Activated CD4-positive, alpha-beta memory T cell treated with anti-CD3 and anti-CD28 coated beads, Interleukin-2, amount 10 ng/mL, durations not matched to agents 7 days and 5 days (primary cell): Measurements from ENCODE around the gene INPP4B. TPM values are rescaled to one million over a fixed set of nuclear protein-coding genes. Genes with fewer than 3 reads are reported as not detected.

Source experiments
- CTCF ChIA-PET: fragments of 350-600 bp; sonication (Branson Sonifier 250); formaldehyde crosslinking; loops from one replicate; lab custom pipeline; 2021; ENCODE audit warnings: antibody characterized with exemption, inconsistent platforms; lab: Charles Lee
- POLR2A ChIA-PET: fragments of 350-600 bp; sonication (Branson Sonifier 250); formaldehyde crosslinking; loops from one replicate; lab custom pipeline; 2021; ENCODE audit warnings: antibody characterized with exemption; lab: Charles Lee
- DNase-seq: peaks from one replicate; pipeline ENCODE4 v3.0.0-alpha.2; 2020
- H3K27ac Mint-ChIP-seq: one replicate; pipeline ENCODE4 v1.8.0; 2021; ENCODE audit warnings: mild to moderate bottlenecking, mixed read lengths
- H3K27me3 Mint-ChIP-seq: one replicate; pipeline ENCODE4 v1.8.0; 2021; ENCODE audit warnings: mixed read lengths
- H3K36me3 Mint-ChIP-seq: one replicate; pipeline ENCODE4 v1.8.0; 2021; ENCODE audit warnings: low read depth, mixed read lengths
- H3K4me1 Mint-ChIP-seq: one replicate; pipeline ENCODE4 v1.8.0; 2021; ENCODE audit warnings: mixed read lengths
- H3K4me3 Mint-ChIP-seq: one replicate; pipeline ENCODE4 v1.8.0; 2021; ENCODE audit warnings: mild to moderate bottlenecking, mixed read lengths
- H3K9me3 Mint-ChIP-seq: one replicate; pipeline ENCODE4 v1.8.0; 2021; ENCODE audit warnings: mixed read lengths
- total RNA-seq, 2 experiments: library from RNA; stranded (reverse); gene quantifications; one replicate each; pipeline ENCODE4 v1.2.3, GENCODE V29; 2021

The INPP4B gene
- total RNA-seq, 2 experiments from 2014 or later: 44.6 to 46.9 TPM

DNA sequence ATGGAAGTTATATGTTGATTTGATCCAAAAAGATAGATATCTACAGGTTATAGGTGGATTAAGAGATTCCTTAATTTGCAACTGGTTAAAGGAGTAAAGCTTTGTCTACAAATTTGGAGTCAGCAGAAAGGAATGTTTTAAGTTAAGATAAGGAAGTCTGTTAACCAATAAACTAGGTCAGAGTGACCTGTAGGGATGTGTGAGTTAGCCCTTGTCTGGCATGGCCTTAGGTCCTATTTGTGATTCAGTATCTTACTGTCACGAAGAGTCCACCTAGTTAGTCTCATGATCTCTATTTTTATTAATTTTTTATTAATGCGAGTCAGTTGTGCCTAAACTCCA is 230.8 kb downstream of the INPP4B start:
- Mint-ChIP-seq H3K36me3 (peaks cover 26% of the 10 kb centered on the region), H3K27me3 (no peaks in the 10 kb centered on the region), H3K4me1 (peaks cover 7% of the 10 kb centered on the region), H3K27ac (no peak overlapping the region), H3K4me3 (no peak overlapping the region), H3K9me3 (peaks cover 19% of the 10 kb centered on the region)
- CTCF ChIA-PET: interaction anchor here (0.6 kb wide), 1 partner anchor 332 kb away, joined by 3 read pairs; no protein-coding TSS in a partner anchor
- no peak for DNase-seq
- POLR2A ChIA-PET: no interaction called here

DNA sequence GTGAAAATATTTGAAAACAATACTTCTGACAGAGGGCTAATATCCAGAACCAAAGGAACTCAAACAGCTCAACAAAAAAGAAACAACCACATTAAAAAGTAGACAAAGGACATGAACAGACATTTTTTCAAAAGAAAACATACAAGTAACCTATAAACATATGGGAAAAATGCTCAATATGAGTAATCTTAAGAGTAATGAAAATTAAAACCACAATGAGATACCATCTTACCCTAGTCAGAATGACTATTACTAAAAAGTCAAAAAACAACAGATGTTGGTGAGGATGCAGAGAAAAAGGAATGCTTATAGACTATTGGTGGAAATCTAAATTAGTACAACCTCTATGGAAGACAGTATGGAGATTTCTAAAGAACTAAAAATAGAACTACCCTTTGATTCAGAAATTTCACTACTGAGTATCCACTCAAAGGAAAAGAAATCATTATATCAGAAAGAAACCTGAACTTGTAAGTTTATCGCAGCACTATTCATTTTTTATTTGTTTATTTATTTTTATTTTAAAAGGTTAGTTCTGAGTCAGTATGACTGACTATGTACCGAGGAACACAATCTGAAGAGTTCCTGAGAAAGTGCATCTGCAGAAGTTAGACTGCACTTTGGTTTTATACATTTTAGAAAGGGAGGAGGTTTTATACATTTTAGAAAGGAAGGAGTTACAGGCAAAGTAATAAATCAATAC is 231.3 kb downstream of the INPP4B start:
- ChIA-PET POLR2A (no interaction called here), CTCF (interaction anchor here (0.6 kb wide), 1 partner anchor 331 kb away, joined by 3 read pairs; no protein-coding TSS in a partner anchor)
- H3K36me3 Mint-ChIP-seq: peaks cover 26% of the 10 kb centered on the region
- no peak overlapping the region for H3K4me3 Mint-ChIP-seq
- peaks cover 14% of the 10 kb centered on the region for H3K9me3 Mint-ChIP-seq
- DNase-seq: no peak
- H3K4me1 Mint-ChIP-seq: peaks cover 7% of the 10 kb centered on the region
- H3K27me3 Mint-ChIP-seq: no peaks in the 10 kb centered on the region
- no peak overlapping the region for H3K27ac Mint-ChIP-seq

DNA sequence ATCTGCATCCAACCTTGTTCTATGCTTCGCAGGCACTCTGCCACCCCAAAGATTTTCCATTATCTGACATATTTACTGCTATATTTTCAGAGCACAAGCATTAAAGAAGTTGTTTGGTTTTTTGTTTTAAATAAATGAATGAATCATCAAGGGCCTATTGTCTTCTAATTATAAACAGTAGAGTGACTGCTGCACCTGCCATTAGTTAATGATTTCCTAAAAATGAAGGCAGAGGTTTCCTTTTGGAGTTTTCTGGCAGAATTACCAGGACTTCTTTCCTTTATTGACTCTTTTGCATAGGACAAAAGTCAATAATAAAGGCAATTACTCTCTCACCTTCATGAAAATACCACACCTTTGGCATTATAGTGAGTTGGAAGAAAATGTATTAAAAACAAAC is 238.1 kb downstream of the INPP4B start:
- Mint-ChIP-seq H3K27me3 (no peaks in the 10 kb centered on the region), H3K27ac (no peak overlapping the region), H3K4me1 (no peaks in the 10 kb centered on the region), H3K4me3 (no peak overlapping the region), H3K36me3 (peaks cover 20% of the 10 kb centered on the region), H3K9me3 (peaks cover 30% of the 10 kb centered on the region)
- ChIA-PET POLR2A (no interaction called here), CTCF (no interaction called here)
- DNase-seq: no peak

DNA sequence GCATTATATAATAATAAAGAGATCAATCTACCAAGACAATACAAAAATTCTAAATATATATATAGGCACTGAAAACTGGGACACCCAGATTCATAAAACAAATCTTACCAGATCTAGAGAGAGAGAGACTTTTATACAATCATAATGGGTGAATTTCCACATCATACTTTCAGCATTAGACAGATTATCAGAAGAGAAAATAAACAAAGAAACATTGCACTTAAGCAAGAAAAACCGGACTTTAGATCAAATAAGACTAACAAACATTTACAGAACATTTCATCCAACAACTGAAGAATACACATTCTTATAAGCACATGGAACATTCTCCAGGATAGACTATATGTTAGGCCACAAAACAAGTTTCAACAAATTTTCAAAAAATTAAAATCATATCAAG is 245.1 kb downstream of the INPP4B start:
- Mint-ChIP-seq H3K4me3 (no peak overlapping the region), H3K4me1 (no peaks in the 10 kb centered on the region), H3K27me3 (no peaks in the 10 kb centered on the region), H3K27ac (no peak overlapping the region), H3K9me3 (peaks cover 34% of the 10 kb centered on the region), H3K36me3 (peaks cover 44% of the 10 kb centered on the region)
- ChIA-PET CTCF (no interaction called here), POLR2A (no interaction called here)
- no peak for DNase-seq

DNA sequence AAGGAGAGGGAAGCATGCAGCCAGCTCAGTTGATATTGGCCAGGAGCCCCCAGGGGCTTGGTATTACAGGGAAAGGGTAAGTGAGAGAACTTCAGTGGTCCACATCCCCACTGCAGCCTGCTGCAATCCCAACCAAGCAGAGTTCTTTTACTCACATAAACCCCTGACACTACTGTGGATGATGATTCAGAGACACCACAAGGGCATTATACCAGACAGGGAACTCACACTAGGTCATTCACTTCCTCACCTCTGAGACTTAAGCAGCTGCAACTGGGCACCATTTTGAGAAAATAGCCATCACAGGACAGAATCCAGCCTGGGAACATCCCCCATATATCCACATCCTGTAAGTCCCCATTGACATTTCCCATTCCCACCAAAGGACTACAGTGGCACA is 248.0 kb downstream of the INPP4B start:
- no peaks in the 10 kb centered on the region for H3K4me1 Mint-ChIP-seq
- no peak for DNase-seq
- H3K4me3 Mint-ChIP-seq: no peak overlapping the region
- peaks cover 49% of the 10 kb centered on the region for H3K36me3 Mint-ChIP-seq
- no peak overlapping the region for H3K27ac Mint-ChIP-seq
- POLR2A ChIA-PET: no interaction called here
- CTCF ChIA-PET: no interaction called here
- H3K27me3 Mint-ChIP-seq: no peaks in the 10 kb centered on the region
- peaks cover 18% of the 10 kb centered on the region for H3K9me3 Mint-ChIP-seq

DNA sequence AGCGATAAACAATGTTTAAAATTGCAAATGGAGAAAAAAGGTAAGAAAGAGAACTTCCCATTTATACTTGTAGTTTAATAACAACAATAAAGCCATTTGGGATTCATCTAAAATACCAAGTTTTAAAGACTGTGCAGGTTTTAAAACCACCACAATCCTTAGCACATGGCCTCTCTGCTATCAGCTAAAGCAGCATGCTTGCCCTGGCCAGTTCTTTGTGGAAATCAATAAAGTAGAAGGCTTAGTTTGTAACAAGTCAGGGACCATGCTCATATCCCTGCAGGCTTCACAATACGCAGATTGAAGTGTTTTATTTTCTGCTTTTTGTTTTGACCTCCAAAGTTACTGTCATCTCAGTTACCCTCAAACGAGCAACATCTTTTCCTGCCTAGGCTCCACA is 249.5 kb downstream of the INPP4B start:
- no peak overlapping the region for H3K27ac Mint-ChIP-seq
- POLR2A ChIA-PET: no interaction called here
- peaks cover 47% of the 10 kb centered on the region for H3K36me3 Mint-ChIP-seq
- peaks cover 6% of the 10 kb centered on the region for H3K9me3 Mint-ChIP-seq
- no peaks in the 10 kb centered on the region for H3K27me3 Mint-ChIP-seq
- DNase-seq: no peak
- CTCF ChIA-PET: no interaction called here
- no peaks in the 10 kb centered on the region for H3K4me1 Mint-ChIP-seq
- no peak overlapping the region for H3K4me3 Mint-ChIP-seq

DNA sequence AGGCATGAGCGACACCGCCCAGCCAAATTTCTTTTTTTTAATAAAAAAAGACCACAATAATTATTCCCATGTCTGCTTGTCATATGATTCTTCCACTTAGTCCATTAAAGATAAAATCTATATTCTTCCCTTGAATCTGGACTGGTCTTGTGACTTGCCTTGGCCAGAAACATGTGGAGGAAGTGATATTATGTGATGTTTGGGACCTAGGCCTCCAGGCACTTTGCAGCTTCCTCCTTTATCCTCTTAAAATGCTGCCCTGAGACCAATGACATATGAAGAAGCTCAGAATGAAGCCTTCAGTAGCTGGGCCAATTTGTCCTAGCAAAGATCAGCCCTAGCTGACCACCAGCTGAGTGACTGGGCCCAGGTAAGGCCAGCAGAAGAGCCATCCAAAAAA is 250.0 kb downstream of the INPP4B start:
- H3K4me1 Mint-ChIP-seq: no peaks in the 10 kb centered on the region
- peaks cover 49% of the 10 kb centered on the region for H3K36me3 Mint-ChIP-seq
- CTCF ChIA-PET: no interaction called here
- H3K9me3 Mint-ChIP-seq: peaks cover 6% of the 10 kb centered on the region
- H3K27me3 Mint-ChIP-seq: no peaks in the 10 kb centered on the region
- no peak overlapping the region for H3K4me3 Mint-ChIP-seq
- POLR2A ChIA-PET: no interaction called here
- DNase-seq: no peak
- no peak overlapping the region for H3K27ac Mint-ChIP-seq

DNA sequence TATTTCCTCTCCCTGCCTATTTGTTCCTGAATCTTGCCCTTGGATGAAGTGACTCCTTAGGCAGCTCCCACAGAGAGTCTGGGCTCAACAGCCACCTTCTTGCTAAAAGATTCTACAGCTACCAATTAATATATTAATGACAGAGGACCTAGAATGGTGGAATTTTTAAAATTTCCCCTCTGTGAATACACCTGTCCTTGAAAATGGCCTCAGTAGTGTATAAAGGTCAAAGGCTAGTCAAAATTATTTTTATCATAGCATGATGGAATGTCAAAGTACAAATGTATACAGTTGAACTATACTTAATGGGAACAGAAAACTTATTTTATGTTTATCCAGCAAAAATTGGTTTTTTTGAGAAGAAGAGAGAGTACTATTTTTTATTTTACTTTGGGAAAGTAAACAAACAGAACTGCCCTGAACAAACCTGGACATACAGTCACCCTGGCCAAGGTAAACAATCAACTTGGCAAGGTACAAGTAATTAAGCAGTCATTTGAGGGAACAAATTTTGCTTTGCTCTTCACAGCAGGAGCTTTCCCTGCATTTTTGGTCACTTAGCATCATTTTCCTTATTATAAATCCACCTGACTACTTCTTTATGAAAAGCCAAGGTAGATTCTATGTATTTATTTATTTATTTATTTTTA is 250.8 kb downstream of the INPP4B start:
- no peak for DNase-seq
- Mint-ChIP-seq H3K36me3 (peaks cover 42% of the 10 kb centered on the region), H3K27ac (no peak overlapping the region), H3K4me3 (no peak overlapping the region), H3K4me1 (no peaks in the 10 kb centered on the region), H3K9me3 (peaks cover 4% of the 10 kb centered on the region), H3K27me3 (no peaks in the 10 kb centered on the region)
- CTCF ChIA-PET: no interaction called here
- POLR2A ChIA-PET: no interaction called here

DNA sequence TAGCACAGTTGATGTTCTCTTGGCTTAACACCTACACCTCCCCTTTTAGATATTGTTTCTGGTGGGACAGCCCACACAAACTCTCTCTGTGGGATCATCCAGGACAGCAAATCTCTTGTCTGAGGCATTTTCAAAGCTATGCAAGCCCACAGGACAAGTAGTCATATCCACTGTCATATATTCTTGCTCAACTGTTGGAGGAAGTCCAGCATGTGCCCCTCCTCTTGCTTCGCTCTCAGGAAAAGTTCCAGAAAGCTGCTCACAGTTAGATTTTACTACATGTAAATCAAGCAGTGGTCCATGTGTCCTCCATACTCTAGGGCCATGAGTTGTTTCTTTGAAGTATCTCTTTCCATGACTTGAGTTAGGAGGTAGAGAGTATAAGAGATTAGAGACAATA is 260.7 kb downstream of the INPP4B start:
- no peaks in the 10 kb centered on the region for H3K27me3 Mint-ChIP-seq
- ChIA-PET CTCF (no interaction called here), POLR2A (no interaction called here)
- H3K27ac Mint-ChIP-seq: no peak overlapping the region
- DNase-seq: no peak
- no peaks in the 10 kb centered on the region for H3K4me1 Mint-ChIP-seq
- H3K9me3 Mint-ChIP-seq: peaks cover 7% of the 10 kb centered on the region
- H3K4me3 Mint-ChIP-seq: no peak overlapping the region
- peaks cover 52% of the 10 kb centered on the region for H3K36me3 Mint-ChIP-seq

DNA sequence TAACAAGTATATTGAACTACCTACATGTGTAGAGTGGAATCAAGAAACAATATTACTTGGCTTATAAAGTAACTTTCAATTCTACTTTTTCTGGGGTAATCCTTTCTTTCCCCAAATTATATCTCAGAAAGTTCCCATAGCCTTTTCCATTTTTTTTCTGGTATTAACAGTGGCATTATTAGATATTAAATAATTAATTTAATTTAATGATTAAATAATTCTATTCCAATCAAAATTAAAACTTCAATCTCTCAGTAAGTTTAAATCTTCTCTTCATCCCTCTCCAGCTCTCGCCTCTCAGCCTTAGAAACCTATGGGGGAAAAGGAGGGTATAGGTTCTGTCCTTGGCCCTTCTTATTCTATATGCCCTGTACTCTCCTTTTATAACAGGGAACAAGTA is 262.4 kb downstream of the INPP4B start:
- ChIA-PET CTCF (no interaction called here), POLR2A (no interaction called here)
- no peak overlapping the region for H3K27ac Mint-ChIP-seq
- H3K9me3 Mint-ChIP-seq: peaks cover 5% of the 10 kb centered on the region
- no peaks in the 10 kb centered on the region for H3K27me3 Mint-ChIP-seq
- no peak for DNase-seq
- H3K36me3 Mint-ChIP-seq: peaks cover 39% of the 10 kb centered on the region
- no peak overlapping the region for H3K4me3 Mint-ChIP-seq
- no peaks in the 10 kb centered on the region for H3K4me1 Mint-ChIP-seq

DNA sequence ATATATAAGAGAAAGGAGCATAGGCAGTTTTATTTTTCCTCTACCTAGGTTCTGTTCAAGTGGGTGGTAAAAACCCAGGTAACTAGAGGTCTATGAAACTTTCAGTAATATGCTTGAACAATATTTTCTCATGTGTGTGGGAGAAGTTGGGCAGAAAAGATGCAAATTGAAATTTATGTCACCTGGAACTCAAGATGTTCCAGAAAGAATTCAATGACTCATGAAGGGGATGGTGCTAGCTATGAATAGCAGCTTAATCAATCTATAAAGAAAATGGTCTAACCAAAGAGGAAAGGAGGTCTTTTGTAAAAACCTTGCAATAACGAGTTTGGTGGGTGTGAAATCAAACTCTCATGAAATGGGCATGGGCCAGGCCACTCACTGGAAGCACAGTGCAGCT is 263.8 kb downstream of the INPP4B start:
- Mint-ChIP-seq H3K4me3 (no peak overlapping the region), H3K27me3 (no peaks in the 10 kb centered on the region), H3K27ac (no peak overlapping the region), H3K36me3 (peaks cover 42% of the 10 kb centered on the region), H3K9me3 (peaks cover 5% of the 10 kb centered on the region), H3K4me1 (no peaks in the 10 kb centered on the region)
- CTCF ChIA-PET: no interaction called here
- POLR2A ChIA-PET: interaction anchor here (1.3 kb wide), 1 partner anchor 15 kb away, joined by 5 read pairs; no protein-coding TSS in a partner anchor
- DNase-seq: no peak

DNA sequence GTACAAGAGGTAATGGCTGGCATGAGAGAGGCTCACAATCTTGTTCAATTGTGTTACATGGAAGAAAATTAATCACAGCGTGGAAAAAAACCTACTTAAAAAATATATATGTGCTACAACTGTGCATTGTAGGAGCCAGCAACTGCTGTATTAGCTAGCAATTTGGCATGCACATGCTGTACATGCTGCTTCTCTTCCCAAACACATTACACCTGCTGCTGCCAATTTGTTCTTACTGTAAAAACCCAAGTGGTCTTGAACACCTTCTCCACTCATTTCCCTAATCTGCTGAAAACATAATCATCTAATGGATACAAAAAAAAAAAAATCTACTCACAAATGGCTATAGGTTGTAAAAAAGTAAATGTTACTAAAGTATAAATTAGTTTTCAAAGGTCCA is 264.2 kb downstream of the INPP4B start:
- Mint-ChIP-seq H3K27ac (no peak overlapping the region), H3K36me3 (peaks cover 44% of the 10 kb centered on the region), H3K9me3 (peaks cover 5% of the 10 kb centered on the region), H3K27me3 (no peaks in the 10 kb centered on the region), H3K4me1 (no peaks in the 10 kb centered on the region), H3K4me3 (no peak overlapping the region)
- no peak for DNase-seq
- ChIA-PET CTCF (no interaction called here), POLR2A (interaction anchor here (1.3 kb wide), 1 partner anchor 15 kb away, joined by 5 read pairs; no protein-coding TSS in a partner anchor)

DNA sequence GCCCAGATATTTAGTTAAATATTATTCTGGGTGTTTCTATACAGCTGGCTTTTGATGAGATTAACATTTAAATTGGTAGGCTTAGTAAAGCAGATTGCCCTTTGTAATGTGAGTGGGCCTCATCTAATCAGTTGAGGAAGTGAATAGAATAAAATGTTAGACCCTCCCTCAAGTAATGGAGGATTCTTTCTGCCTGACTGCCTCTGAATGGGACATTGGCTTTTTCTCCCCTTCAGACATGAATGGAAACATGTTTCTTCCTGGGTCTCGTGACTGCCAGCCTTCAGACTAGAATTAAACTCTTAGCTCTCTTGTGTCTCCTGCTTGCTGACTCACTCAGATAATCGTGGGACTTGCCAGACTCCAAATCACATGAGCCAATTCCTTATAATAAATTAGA is 266.7 kb downstream of the INPP4B start:
- no peak for DNase-seq
- Mint-ChIP-seq H3K9me3 (peaks cover 5% of the 10 kb centered on the region), H3K27me3 (no peaks in the 10 kb centered on the region), H3K4me1 (peaks cover 3% of the 10 kb centered on the region), H3K36me3 (peaks cover 27% of the 10 kb centered on the region), H3K4me3 (no peak overlapping the region), H3K27ac (no peak overlapping the region)
- ChIA-PET POLR2A (no interaction called here), CTCF (no interaction called here)

DNA sequence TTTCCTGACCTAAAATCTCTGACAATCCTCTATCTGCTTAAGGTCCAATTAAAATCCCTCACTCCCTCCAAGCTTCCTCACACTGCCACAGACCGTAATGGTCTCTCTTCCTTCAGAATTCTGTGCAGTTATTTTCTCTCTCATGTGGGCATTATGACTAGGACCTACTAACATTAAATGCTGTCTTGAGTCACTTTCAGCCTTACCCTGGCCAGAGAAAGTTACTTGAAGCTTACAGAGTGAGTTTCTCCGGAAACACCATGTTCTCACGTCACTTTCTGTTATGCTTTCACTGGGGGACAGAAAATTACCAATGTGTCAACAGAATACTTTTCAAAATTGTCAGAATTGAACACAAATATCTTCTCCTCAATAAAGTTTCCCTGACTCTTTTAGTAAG is 271.8 kb downstream of the INPP4B start:
- Mint-ChIP-seq H3K27ac (peak overlapping the region; percentile 41), H3K27me3 (no peaks in the 10 kb centered on the region), H3K4me1 (peaks cover 31% of the 10 kb centered on the region), H3K36me3 (peaks cover 27% of the 10 kb centered on the region), H3K4me3 (no peak overlapping the region), H3K9me3 (peaks cover 5% of the 10 kb centered on the region)
- POLR2A ChIA-PET: interaction anchor here (0.8 to 1.3 kb wide), 3 partner anchors 16 to 169 kb away, joined by 3 to 4 read pairs (median 3); no protein-coding TSS in a partner anchor
- CTCF ChIA-PET: no interaction called here
- no peak for DNase-seq
